DND-41 (cell line): ENCODE data around the gene MINDY4.

ENCODE experiments used
- CTCF ChIP-seq: IDR thresholded peaks from 2 replicates; pipeline ENCODE4 v1.5.1; 2012; ENCODE audit warnings: borderline replicate concordance, low read length, moderate library complexity, mild to moderate bottlenecking; ENCODE audit not compliant: poor library complexity, severe bottlenecking; ENCODE audit errors: extremely low read depth
- EZH2 ChIP-seq: IDR thresholded peaks from 3 replicates; pipeline ENCODE4 v1.6.1; 2012; ENCODE audit warnings: borderline replicate concordance, low read depth, mild to moderate bottlenecking, moderate library complexity, low read length, inconsistent platforms; ENCODE audit not compliant: severe bottlenecking

GRCh38 chr7:30805931-30806330 lies 34.7 kb downstream of the MINDY4 start:
- no peak for TF ChIP-seq CTCF
- no peak for TF ChIP-seq EZH2
